HG02970 (cell line): Measurements from ENCODE around the gene MACF1.

ENCODE experiments used
- ATAC-seq: cut with Tn5 transposase; IDR thresholded peaks from one replicate; pipeline ENCODE4 v1.9.1; 2021; ENCODE audit warnings: mild to moderate bottlenecking, moderate library complexity, moderate number of reproducible peaks; ENCODE audit not compliant: unreplicated experiment, low FRiP score

Gene MACF1

GRCh38 chr1:39293375-39294070 is 89.0 kb downstream of the MACF1 start:
- ATAC-seq: no peak

- no peak for ATAC-seq
These were observed 90.0 kb downstream of the MACF1 start for GRCh38 chr1:39294531-39294930.

GRCh38 chr1:39295901-39296300 is 91.4 kb downstream of the MACF1 start:
- no peak for ATAC-seq

- ATAC-seq: no peak
These were observed 93.1 kb downstream of the MACF1 start for GRCh38 chr1:39297551-39297950.

- ATAC-seq: no peak
These were observed 97.1 kb downstream of the MACF1 start for GRCh38 chr1:39301606-39302005.

DNA sequence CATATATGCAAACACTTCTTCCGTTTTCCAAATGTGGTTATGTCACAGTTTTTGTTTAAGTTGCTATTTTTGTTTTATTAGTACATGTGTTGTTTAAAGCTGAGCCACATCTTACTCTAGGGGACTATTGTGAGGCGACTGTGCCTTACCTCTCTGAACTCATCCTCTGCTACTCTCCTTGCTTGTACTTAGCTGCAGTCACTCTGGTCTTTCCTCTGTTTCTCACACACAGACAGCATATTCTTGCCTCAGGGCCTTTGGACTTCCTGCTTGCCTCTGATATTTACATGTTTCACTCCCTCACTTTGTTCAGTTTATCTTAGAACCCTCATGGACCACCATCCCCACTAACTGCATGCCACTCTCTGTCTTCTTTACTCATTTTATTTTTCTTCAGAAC is 101.1 kb downstream of the MACF1 start:
- ATAC-seq: no peak

DNA sequence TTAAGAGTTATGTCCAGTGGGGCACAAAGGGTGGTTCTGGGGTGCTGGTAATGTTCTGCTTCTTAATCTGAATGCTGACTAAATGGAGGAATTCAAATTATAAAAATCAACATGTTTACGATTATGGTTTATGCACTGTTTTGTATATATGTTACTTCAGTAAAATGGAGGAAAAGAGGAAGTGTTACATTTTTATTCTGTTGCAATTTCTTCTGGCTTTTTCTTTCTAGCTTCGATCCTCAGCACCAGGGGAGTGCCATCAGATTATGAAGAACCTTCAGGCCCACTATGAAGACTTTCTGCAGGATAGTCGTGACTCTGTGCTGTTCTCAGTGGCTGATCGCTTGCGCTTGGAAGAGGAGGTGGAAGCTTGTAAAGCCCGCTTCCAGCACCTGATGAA is 105.5 kb downstream of the MACF1 start:
- no peak for ATAC-seq

DNA sequence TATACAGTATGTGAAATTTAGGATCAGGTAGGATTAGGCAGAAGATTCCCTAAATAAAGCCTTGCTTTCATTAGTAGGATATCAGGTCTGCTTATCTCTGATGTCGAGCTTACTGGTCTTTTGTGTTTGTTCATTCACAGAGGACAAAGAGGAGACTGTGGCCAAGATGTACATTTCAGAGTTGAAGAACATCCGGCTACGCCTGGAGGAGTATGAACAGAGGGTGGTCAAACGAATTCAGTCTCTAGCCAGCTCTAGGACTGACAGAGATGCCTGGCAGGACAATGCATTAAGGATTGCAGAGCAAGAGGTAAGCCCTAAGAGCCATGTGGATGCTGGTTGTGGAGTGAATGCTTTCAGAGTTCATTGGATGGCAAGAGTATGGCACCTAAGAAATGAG is 106.2 kb downstream of the MACF1 start:
- ATAC-seq: no peak

DNA sequence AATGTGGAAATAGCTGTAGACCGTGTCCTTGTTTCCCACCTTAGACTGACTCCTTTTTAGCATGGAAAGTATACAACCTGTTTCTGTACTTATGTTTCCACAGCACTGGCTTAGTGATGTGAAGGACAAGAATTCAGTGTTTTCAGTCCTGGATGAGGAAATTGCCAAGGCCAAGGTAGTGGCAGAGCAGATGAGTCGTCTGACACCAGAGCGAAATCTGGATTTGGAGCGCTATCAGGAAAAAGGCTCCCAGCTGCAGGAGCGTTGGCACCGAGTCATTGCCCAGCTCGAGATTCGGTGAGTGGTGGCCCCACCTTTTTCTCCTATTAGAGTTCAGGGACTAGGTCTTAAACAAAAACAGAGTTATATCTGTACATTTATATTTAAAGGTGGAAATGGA is 112.6 kb downstream of the MACF1 start:
- ATAC-seq: no peak

DNA sequence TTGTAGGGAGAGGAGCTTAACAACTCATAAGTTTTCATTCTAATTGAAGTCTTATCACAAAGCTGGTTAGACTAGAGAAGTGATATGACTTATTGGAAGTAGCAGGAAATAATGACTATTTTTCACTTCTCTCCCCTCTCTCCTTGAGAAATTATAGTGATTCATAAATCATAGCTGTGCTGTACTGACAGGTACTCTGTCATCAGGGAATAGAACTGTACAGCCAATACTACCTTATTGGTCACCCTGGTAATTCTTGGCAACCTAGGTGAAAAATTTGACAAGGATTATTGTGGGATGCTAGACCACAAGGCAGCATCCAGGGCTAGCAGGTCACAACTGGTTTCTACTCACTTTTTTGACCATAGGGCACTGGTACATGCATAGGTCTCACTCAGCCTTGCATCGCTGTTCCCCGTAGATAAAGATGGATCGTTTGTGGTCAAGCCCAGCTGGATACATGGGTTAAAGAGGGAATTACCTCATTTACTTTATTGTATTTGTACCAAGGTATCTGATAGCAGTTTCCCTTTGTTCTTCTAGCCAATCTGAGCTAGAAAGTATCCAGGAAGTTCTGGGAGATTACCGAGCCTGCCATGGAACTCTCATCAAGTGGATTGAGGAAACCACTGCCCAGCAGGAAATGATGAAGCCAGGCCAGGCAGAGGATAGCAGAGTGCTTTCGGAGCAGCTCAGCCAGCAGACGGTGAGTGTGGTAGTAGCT is 113.6 kb downstream of the MACF1 start:
- ATAC-seq: no peak

- ATAC-seq: no peak
These were observed 117.5 kb downstream of the MACF1 start for GRCh38 chr1:39321979-39322378.

- no peak for ATAC-seq
These were observed 117.9 kb downstream of the MACF1 start for GRCh38 chr1:39322431-39322830.

GRCh38 chr1:39324888-39325287 is 120.4 kb downstream of the MACF1 start:
- ATAC-seq: no peak

- ATAC-seq: no peak
These were observed 122.3 kb downstream of the MACF1 start for GRCh38 chr1:39326836-39327235.

DNA sequence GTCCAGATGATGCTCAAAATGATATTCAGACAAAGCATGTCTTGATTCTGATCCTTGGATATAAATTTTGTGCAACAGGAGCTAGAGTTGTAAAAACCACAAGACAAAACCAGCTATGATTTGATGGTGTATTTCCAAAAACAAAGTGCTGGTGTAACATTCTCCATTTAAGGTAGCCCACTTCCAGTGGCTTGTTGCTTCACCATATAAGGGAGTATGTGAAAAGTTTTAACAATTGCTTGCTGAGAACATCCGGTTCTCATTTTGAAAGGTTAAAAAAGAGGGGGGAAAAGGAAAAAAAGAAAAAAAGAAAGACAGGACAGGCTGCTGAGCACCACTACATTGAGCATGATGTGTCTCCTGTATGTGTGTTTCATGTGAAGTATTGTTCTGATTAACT is 123.6 kb downstream of the MACF1 start:
- no peak for ATAC-seq

DNA sequence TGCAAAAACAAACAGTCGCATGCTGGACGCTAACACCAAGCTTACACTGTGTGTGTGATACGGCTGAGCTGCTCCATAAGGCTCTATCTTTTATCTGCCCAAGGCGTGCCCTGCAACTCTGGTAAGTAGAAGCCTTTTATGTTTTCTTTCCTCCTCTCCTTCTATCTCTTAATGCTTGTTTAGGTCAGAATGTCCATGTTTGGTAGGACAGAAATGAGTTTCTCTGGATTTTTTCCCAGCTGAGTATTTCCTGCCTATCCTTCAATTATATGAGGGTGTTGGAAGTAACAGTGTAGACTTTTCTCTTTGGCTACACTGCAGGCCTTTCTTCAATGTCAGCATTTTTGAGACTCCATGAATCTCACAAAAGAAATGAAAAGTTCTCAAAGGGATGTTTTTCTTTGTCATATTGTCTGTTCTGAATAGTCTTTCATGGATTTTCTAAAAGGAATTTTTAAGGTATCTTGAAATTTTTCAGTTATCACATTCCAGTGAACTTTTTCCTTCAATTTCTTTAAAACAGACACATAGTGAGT is 124.2 kb downstream of the MACF1 start:
- no peak for ATAC-seq

DNA sequence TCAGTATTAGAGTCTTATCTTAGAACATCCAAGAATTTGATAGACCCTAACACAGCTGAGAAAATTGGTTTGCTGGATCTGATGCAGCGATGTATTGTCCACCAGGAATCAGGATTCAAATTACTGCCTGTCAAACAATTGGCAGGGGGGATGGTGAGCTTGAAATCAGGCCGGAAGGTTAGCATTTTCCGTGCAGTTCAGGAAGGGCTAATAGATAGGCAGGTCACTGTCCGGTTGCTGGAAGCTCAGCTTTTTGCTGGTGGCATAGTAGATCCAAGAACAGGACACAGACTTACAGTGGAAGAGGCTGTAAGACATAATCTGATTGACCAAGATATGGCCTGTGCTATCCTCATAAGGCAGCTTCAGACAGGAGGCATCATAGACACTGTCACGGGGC is 127.2 kb downstream of the MACF1 start:
- no peak for ATAC-seq

- ATAC-seq: no peak
These were observed 127.8 kb downstream of the MACF1 start for GRCh38 chr1:39332291-39332690.

- no peak for ATAC-seq
These were observed 128.3 kb downstream of the MACF1 start for GRCh38 chr1:39332828-39333227.

GRCh38 chr1:39333296-39333695 is 128.8 kb downstream of the MACF1 start:
- no peak for ATAC-seq

- no peak for ATAC-seq
These were observed 130.7 kb downstream of the MACF1 start for GRCh38 chr1:39335216-39335615.

GRCh38 chr1:39337067-39337466 is 132.6 kb downstream of the MACF1 start:
- ATAC-seq: no peak
